OCI-LY3 (cell line): ENCODE results near the gene EYA2.

Experiments
- H2AFZ ChIP-seq: fragments of 200-600, 300-600 bp; shearing (Covaris generic); 2 replicates; pipeline ENCODE4 v1.6.0; 2014; ENCODE audit warnings: antibody characterized with exemption, low read depth, low read length
- H3K27ac ChIP-seq: fragments of 200-600, 300-600 bp; sonication (generic); 2 replicates; pipeline ENCODE4 v1.5.1; 2014; ENCODE audit warnings: mild to moderate bottlenecking, low read length, moderate library complexity, mixed read lengths
- H3K27me3 ChIP-seq: fragments of 200-600, 300-600 bp; sonication (generic); 2 replicates; pipeline ENCODE4 v1.6.1; 2014; ENCODE audit warnings: low read depth, low read length, mixed read lengths
- H3K36me3 ChIP-seq: fragments of 200-600, 300-600 bp; sonication (generic); replicated peaks from 2 replicates; pipeline ENCODE3; 2014; ENCODE audit warnings: low read depth, low read length, mixed read lengths
- H3K4me1 ChIP-seq: fragments of 300-600, 200-600 bp; sonication (generic); 2 replicates; pipeline ENCODE4 v1.6.1; 2014; ENCODE audit warnings: low read length, mixed read lengths
- H3K4me2 ChIP-seq: fragments of 200-600, 300-600 bp; sonication (generic); 2 replicates; pipeline ENCODE4 v1.6.1; 2014; ENCODE audit warnings: low read length, mixed read lengths
- H3K4me3 ChIP-seq: fragments of 300-600, 200-600 bp; sonication (generic); 2 replicates; pipeline ENCODE4 v1.5.1; 2014; ENCODE audit warnings: antibody characterized with exemption, mild to moderate bottlenecking, low read length, moderate library complexity
- H3K79me2 ChIP-seq: fragments of 300-600, 200-600 bp; shearing (Covaris generic); 2 replicates; pipeline ENCODE4 v1.6.1; 2014; ENCODE audit warnings: mild to moderate bottlenecking, low read length, mixed read lengths
- H3K9ac ChIP-seq: fragments of 300-600, 200-600 bp; shearing (Covaris generic); 2 replicates; pipeline ENCODE4 v1.6.0; 2014; ENCODE audit warnings: mild to moderate bottlenecking, low read length, moderate library complexity
- H3K9me3 ChIP-seq: fragments of 200-600, 300-600 bp; shearing (Covaris generic); 2 replicates; pipeline ENCODE4 v1.6.1; 2014; ENCODE audit warnings: low read length, mixed read lengths; ENCODE audit not compliant: insufficient read depth
- H4K20me1 ChIP-seq: fragments of 200-600, 300-600 bp; sonication (generic); 2 replicates; pipeline ENCODE4 v1.6.1; 2016; ENCODE audit warnings: low read length, mixed read lengths; ENCODE audit not compliant: insufficient read depth
- EZH2phosphoT487 ChIP-seq: fragments of 200-600 bp; shearing (Covaris generic); IDR thresholded peaks from 2 replicates; pipeline ENCODE4 v1.6.1; 2018; ENCODE audit warnings: antibody characterized with exemption, mixed run types, low read depth
- TF ChIP-seq, protein P1 (sequence below): fragments of 200-600, 300-600 bp; sonication (generic); IDR thresholded peaks from 2 replicates; pipeline ENCODE4 v1.5.1; 2014; ENCODE audit warnings: antibody characterized with exemption, low read length, low read depth

EYA2 gene

DNA sequence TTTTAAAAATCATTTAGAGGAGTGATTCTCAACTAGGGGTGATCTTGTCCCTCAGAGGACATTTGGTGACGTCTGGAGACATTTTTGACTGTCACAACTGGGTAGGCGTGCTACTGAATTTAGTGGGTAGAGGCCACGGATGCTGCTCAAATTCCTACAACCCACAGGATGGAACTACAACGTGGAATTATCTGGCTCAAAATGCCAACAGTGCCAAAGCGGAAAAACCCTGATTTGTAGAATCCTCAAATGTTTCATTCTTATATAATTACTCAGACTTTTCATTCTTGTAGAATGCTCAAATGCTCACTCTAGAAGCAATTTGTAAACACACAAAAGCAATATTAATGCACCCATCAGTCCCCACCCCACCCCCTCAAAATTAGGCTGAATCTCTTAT lies 232.1 kb downstream of the EYA2 start:
- Histone ChIP-seq H3K27me3 (peaks cover 22% of the 10 kb centered on the region), H3K4me1 (no peaks in the 10 kb centered on the region), H2AFZ (no peak overlapping the region), H3K9me3 (no peaks in the 10 kb centered on the region), H3K36me3 (no peaks in the 10 kb centered on the region), H3K27ac (no peak overlapping the region), H3K4me2 (no peak overlapping the region), H4K20me1 (no peaks in the 10 kb centered on the region), H3K4me3 (no peak overlapping the region), H3K9ac (no peak overlapping the region), H3K79me2 (no peaks in the 10 kb centered on the region)
- TF ChIP-seq, protein P1, sequence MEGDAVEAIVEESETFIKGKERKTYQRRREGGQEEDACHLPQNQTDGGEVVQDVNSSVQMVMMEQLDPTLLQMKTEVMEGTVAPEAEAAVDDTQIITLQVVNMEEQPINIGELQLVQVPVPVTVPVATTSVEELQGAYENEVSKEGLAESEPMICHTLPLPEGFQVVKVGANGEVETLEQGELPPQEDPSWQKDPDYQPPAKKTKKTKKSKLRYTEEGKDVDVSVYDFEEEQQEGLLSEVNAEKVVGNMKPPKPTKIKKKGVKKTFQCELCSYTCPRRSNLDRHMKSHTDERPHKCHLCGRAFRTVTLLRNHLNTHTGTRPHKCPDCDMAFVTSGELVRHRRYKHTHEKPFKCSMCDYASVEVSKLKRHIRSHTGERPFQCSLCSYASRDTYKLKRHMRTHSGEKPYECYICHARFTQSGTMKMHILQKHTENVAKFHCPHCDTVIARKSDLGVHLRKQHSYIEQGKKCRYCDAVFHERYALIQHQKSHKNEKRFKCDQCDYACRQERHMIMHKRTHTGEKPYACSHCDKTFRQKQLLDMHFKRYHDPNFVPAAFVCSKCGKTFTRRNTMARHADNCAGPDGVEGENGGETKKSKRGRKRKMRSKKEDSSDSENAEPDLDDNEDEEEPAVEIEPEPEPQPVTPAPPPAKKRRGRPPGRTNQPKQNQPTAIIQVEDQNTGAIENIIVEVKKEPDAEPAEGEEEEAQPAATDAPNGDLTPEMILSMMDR, result no peak
- no peak for TF ChIP-seq EZH2phosphoT487

GRCh38 chr20:47127546-47127945 lies 232.9 kb downstream of the EYA2 start:
- peaks cover 25% of the 10 kb centered on the region for H3K27me3 ChIP-seq
- no peaks in the 10 kb centered on the region for H3K36me3 ChIP-seq
- H3K4me2 ChIP-seq, result no peak overlapping the region
- H3K79me2 ChIP-seq, result no peaks in the 10 kb centered on the region
- no peaks in the 10 kb centered on the region for H3K9me3 ChIP-seq
- H3K4me1 ChIP-seq, result no peaks in the 10 kb centered on the region
- no peak overlapping the region for H3K27ac ChIP-seq
- no peak overlapping the region for H2AFZ ChIP-seq
- no peak overlapping the region for H3K9ac ChIP-seq
- H3K4me3 ChIP-seq, result no peak overlapping the region
- TF ChIP-seq, protein P1, result no peak
- no peak for TF ChIP-seq EZH2phosphoT487
- H4K20me1 ChIP-seq, result no peaks in the 10 kb centered on the region

- H4K20me1 ChIP-seq, result no peaks in the 10 kb centered on the region
- peaks cover 27% of the 10 kb centered on the region for H3K27me3 ChIP-seq
- H3K4me3 ChIP-seq, result no peak overlapping the region
- no peaks in the 10 kb centered on the region for H3K4me1 ChIP-seq
- no peak overlapping the region for H2AFZ ChIP-seq
- no peaks in the 10 kb centered on the region for H3K79me2 ChIP-seq
- H3K4me2 ChIP-seq, result no peak overlapping the region
- no peak overlapping the region for H3K27ac ChIP-seq
- no peaks in the 10 kb centered on the region for H3K9me3 ChIP-seq
- no peak overlapping the region for H3K9ac ChIP-seq
- TF ChIP-seq EZH2phosphoT487, result no peak
- TF ChIP-seq, protein P1, result no peak
- H3K36me3 ChIP-seq, result no peaks in the 10 kb centered on the region
Observed at GRCh38 chr20:47127999-47128398, 233.4 kb downstream of the EYA2 start.

GRCh38 chr20:47129306-47129705 lies 234.7 kb downstream of the EYA2 start:
- no peak for TF ChIP-seq EZH2phosphoT487
- TF ChIP-seq, protein P1, result no peak
- no peak overlapping the region for H3K4me3 ChIP-seq

More at GRCh38 chr20:47129306-47129705, 234.7 kb downstream of the EYA2 start:
- H3K9me3 ChIP-seq, result no peaks in the 10 kb centered on the region
- H3K9ac ChIP-seq, result no peak overlapping the region
- H3K4me1 ChIP-seq, result no peaks in the 10 kb centered on the region
- no peak overlapping the region for H3K4me2 ChIP-seq
- no peak overlapping the region for H3K27ac ChIP-seq
- H4K20me1 ChIP-seq, result no peaks in the 10 kb centered on the region
- H3K36me3 ChIP-seq, result no peaks in the 10 kb centered on the region
- H2AFZ ChIP-seq, result no peak overlapping the region
- H3K27me3 ChIP-seq, result peaks cover 27% of the 10 kb centered on the region
- H3K79me2 ChIP-seq, result no peaks in the 10 kb centered on the region
